Naive B cell (primary cell): ENCODE measurements around the gene CFAP251. TPM values are rescaled to one million over a fixed set of nuclear protein-coding genes. Genes with fewer than 3 reads are reported as not detected.
A peak's percentile ranks its signal among the peaks of the same experiment; 100 is the strongest.
"Not testable (repeated sequence)": the region's sequence is repeated elsewhere in the genome, so short reads cannot be mapped to it uniquely, and the experiment has no call there.

Experiments used
- ATAC-seq, 2 donors: fragments of 150-1000 bp; cut with Tn5 transposase; 2 replicates each; pipeline ENCODE4 v1.10.0; 2021; ENCODE audit warnings: low read depth in 2 of 2, mild to moderate bottlenecking in 2 of 2, moderate library complexity in 2 of 2
- DNase-seq: peaks from one replicate; pipeline ENCODE4 v3.0.0; 2022
- H3K27ac Mint-ChIP-seq, 6 donors: one replicate each; pipeline ENCODE4 v1.8.0; 2020 to 2022; ENCODE audit warnings: mild to moderate bottlenecking in 6 of 6, mixed read lengths in 6 of 6, moderate library complexity in 5 of 6, inconsistent platforms in 2 of 6
- H3K27me3 Mint-ChIP-seq, 3 donors: one replicate each; pipeline ENCODE4 v1.8.0; 2021 to 2022; ENCODE audit warnings: mixed read lengths in 3 of 3, mild to moderate bottlenecking in 1 of 3
- H3K36me3 Mint-ChIP-seq, 2 donors: one replicate each; pipeline ENCODE4 v1.8.0; 2020 to 2022; ENCODE audit warnings: mixed read lengths in 2 of 2, inconsistent platforms in 1 of 2, mild to moderate bottlenecking in 1 of 2
- H3K4me1 Mint-ChIP-seq, 3 donors: one replicate each; pipeline ENCODE4 v1.8.0; 2020 to 2022; ENCODE audit warnings: mixed read lengths in 3 of 3, inconsistent platforms in 1 of 3, mild to moderate bottlenecking in 1 of 3, moderate library complexity in 1 of 3
- H3K4me3 Mint-ChIP-seq, 8 donors: one replicate each; pipeline ENCODE4 v1.8.0; 2020 to 2022; ENCODE audit warnings: mild to moderate bottlenecking in 8 of 8, mixed read lengths in 8 of 8, moderate library complexity in 8 of 8, inconsistent platforms in 2 of 8
- H3K9me3 Mint-ChIP-seq, 7 donors: one replicate each; pipeline ENCODE4 v1.8.0; 2020 to 2022; ENCODE audit warnings: mixed read lengths in 7 of 7, mild to moderate bottlenecking in 5 of 7, inconsistent platforms in 2 of 7, moderate library complexity in 1 of 7
- polyA plus RNA-seq, 6 donors: library from polyadenylated mRNA; unstranded; fragments of 300-500 nt; fragmentation: Illumina TruSeq; gene quantifications; one replicate each; pipeline ENCODE4 v1.2.3, GENCODE V29; 2021; ENCODE audit warnings: low read depth in 6 of 6

CFAP251 gene
- polyA plus RNA-seq = under 1 TPM in 4 of 6 donors, not detected in 2; 0.26 to 0.91 (median 0.55) TPM

GRCh38 chr12:121917950-121918678 lies at the start of gene CFAP251:
Gene CFAP251, plus strand, starts transcription at chr12:121918592. Its CDS starts 2,714 bp downstream, at chr12:121921306.
- H3K4me3 Mint-ChIP-seq = peak within 1 kb of the TSS; percentile 71 to 91 (median 83)
- no peaks in the 10 kb centered on the region for H3K36me3 Mint-ChIP-seq
- peak within 1 kb of the TSS; percentile 81 to 99 (median 96) for H3K27ac Mint-ChIP-seq
- no peaks in the 10 kb centered on the region for H3K9me3 Mint-ChIP-seq
- H3K4me1 Mint-ChIP-seq = peaks cover 11 to 13% (median 12%) of the 10 kb centered on the region in 3 donors
- no peaks in the 10 kb centered on the region for H3K27me3 Mint-ChIP-seq
- ATAC-seq = peak; percentile 99
- DNase-seq = peak; percentile 94

GRCh38 chr12:121869229-121869628 lies 49.2 kb upstream of the CFAP251 start:
- not testable (repeated sequence) for H3K4me1 Mint-ChIP-seq, DNase-seq, H3K9me3 Mint-ChIP-seq, H3K4me3 Mint-ChIP-seq, H3K36me3 Mint-ChIP-seq, H3K27me3 Mint-ChIP-seq, H3K27ac Mint-ChIP-seq, ATAC-seq

- no peaks in the 10 kb centered on the region for H3K9me3 Mint-ChIP-seq
- H3K27me3 Mint-ChIP-seq = no peaks in the 10 kb centered on the region
- H3K27ac Mint-ChIP-seq = no peak overlapping the region
- H3K4me1 Mint-ChIP-seq = peaks cover 0 to 9% (median 4%) of the 10 kb centered on the region in 3 donors
- no peaks in the 10 kb centered on the region for H3K36me3 Mint-ChIP-seq
- DNase-seq (no peak), ATAC-seq (no peak)
- H3K4me3 Mint-ChIP-seq = no peak overlapping the region
Observed at GRCh38 chr12:121871467-121871866, 46.9 kb upstream of the CFAP251 start.

GRCh38 chr12:121872546-121873215 lies 45.7 kb upstream of the CFAP251 start:
- ATAC-seq (no peak), DNase-seq (no peak)
- H3K27me3 Mint-ChIP-seq = no peaks in the 10 kb centered on the region
- H3K36me3 Mint-ChIP-seq = no peaks in the 10 kb centered on the region
- H3K4me1 Mint-ChIP-seq = peaks cover 0 to 9% (median 4%) of the 10 kb centered on the region in 3 donors
- H3K4me3 Mint-ChIP-seq = no peak overlapping the region
- peak overlapping the region in 1 of 6 donors; percentile 47 for H3K27ac Mint-ChIP-seq
- no peaks in the 10 kb centered on the region for H3K9me3 Mint-ChIP-seq

GRCh38 chr12:121873216-121873569 lies 45.2 kb upstream of the CFAP251 start:
- DNase-seq (no peak), ATAC-seq (no peak)
- Mint-ChIP-seq H3K4me1 (peaks cover 0 to 9% (median 4%) of the 10 kb centered on the region in 3 donors), H3K4me3 (no peak overlapping the region), H3K36me3 (no peaks in the 10 kb centered on the region), H3K27ac (peak overlapping the region in 1 of 6 donors; percentile 66), H3K27me3 (no peaks in the 10 kb centered on the region), H3K9me3 (no peaks in the 10 kb centered on the region)

GRCh38 chr12:121874071-121874470 lies 44.3 kb upstream of the CFAP251 start:
- no peaks in the 10 kb centered on the region for H3K36me3 Mint-ChIP-seq
- ATAC-seq (no peak), DNase-seq (no peak)
- H3K9me3 Mint-ChIP-seq = no peaks in the 10 kb centered on the region
- H3K4me3 Mint-ChIP-seq = no peak overlapping the region
- no peaks in the 10 kb centered on the region for H3K27me3 Mint-ChIP-seq
- peaks cover 0 to 9% (median 4%) of the 10 kb centered on the region in 3 donors for H3K4me1 Mint-ChIP-seq
- H3K27ac Mint-ChIP-seq = peak overlapping the region in 4 of 6 donors; percentile 44 to 70 (median 59)

GRCh38 chr12:121875582-121875981 lies 42.8 kb upstream of the CFAP251 start:
- H3K9me3 Mint-ChIP-seq = no peaks in the 10 kb centered on the region
- H3K4me1 Mint-ChIP-seq = peaks cover 0 to 9% (median 4%) of the 10 kb centered on the region in 3 donors
- no peaks in the 10 kb centered on the region for H3K27me3 Mint-ChIP-seq
- H3K4me3 Mint-ChIP-seq = no peak overlapping the region
- DNase-seq (no peak), ATAC-seq (no peak)
- no peaks in the 10 kb centered on the region for H3K36me3 Mint-ChIP-seq
- H3K27ac Mint-ChIP-seq = no peak overlapping the region

- ATAC-seq, H3K4me1 Mint-ChIP-seq, H3K27me3 Mint-ChIP-seq, H3K36me3 Mint-ChIP-seq, H3K9me3 Mint-ChIP-seq, H3K4me3 Mint-ChIP-seq, DNase-seq, H3K27ac Mint-ChIP-seq: not testable (repeated sequence)
Observed at GRCh38 chr12:121876080-121876447, 42.3 kb upstream of the CFAP251 start.

- Mint-ChIP-seq H3K36me3 (no peaks in the 10 kb centered on the region), H3K27ac (no peak overlapping the region), H3K4me3 (no peak overlapping the region), H3K4me1 (peaks cover under 1 to 7% (median 1%) of the 10 kb centered on the region in 3 donors), H3K9me3 (peaks cover 0 to under 1% (median 0%) of the 10 kb centered on the region in 7 donors), H3K27me3 (peaks cover 4 to 6% (median 5%) of the 10 kb centered on the region in 3 donors)
- ATAC-seq (no peak), DNase-seq (no peak)
Observed at GRCh38 chr12:121883315-121883660, 35.1 kb upstream of the CFAP251 start.

- H3K36me3 Mint-ChIP-seq, ATAC-seq, H3K27me3 Mint-ChIP-seq, H3K4me3 Mint-ChIP-seq, DNase-seq, H3K9me3 Mint-ChIP-seq: not testable (repeated sequence)
- H3K4me1 Mint-ChIP-seq = peaks cover 10 to 25% (median 15%) of the 10 kb centered on the region in 3 donors
- peak overlapping the region in 1 of 6 donors; percentile 57 for H3K27ac Mint-ChIP-seq
Observed at GRCh38 chr12:121885129-121885528, 33.3 kb upstream of the CFAP251 start.

- ATAC-seq (no peak), DNase-seq (no peak)
- Mint-ChIP-seq H3K36me3 (no peaks in the 10 kb centered on the region), H3K27me3 (peaks cover 0 to 4% (median 0%) of the 10 kb centered on the region in 3 donors), H3K4me1 (peaks cover 14 to 29% (median 15%) of the 10 kb centered on the region in 3 donors), H3K9me3 (peaks cover 0 to 2% (median 0%) of the 10 kb centered on the region in 7 donors), H3K4me3 (peak overlapping the region; percentile 89 to 100 (median 98)), H3K27ac (peak overlapping the region; percentile 94 to 99 (median 98))
Observed at GRCh38 chr12:121888083-121888477, 30.3 kb upstream of the CFAP251 start.

- no peaks in the 10 kb centered on the region for H3K36me3 Mint-ChIP-seq
- peak within 1 kb of the TSS; percentile 94 to 99 (median 98) for H3K27ac Mint-ChIP-seq
- ATAC-seq (peak; percentile 91 to 92), DNase-seq (peak; percentile 97)
- peaks cover 0 to 2% (median 0%) of the 10 kb centered on the region in 3 donors for H3K27me3 Mint-ChIP-seq
- H3K4me1 Mint-ChIP-seq = peaks cover 18 to 30% (median 20%) of the 10 kb centered on the region in 3 donors
- H3K9me3 Mint-ChIP-seq = peaks cover 0 to 2% (median 0%) of the 10 kb centered on the region in 7 donors
- peak within 1 kb of the TSS; percentile 89 to 100 (median 98) for H3K4me3 Mint-ChIP-seq
Observed at GRCh38 chr12:121888478-121889273, 29.7 kb upstream of the CFAP251 start, which contains the start of gene PSMD9. Gene PSMD9, plus strand, starts transcription at chr12:121888790. Its CDS starts 67 bp downstream, at chr12:121888857.

GRCh38 chr12:121889274-121889624 lies 29.1 kb upstream of the CFAP251 start:
- H3K27me3 Mint-ChIP-seq = no peaks in the 10 kb centered on the region
- peaks cover 20 to 33% (median 25%) of the 10 kb centered on the region in 3 donors for H3K4me1 Mint-ChIP-seq
- H3K27ac Mint-ChIP-seq = peak overlapping the region; percentile 94 to 99 (median 98)
- peak overlapping the region; percentile 89 to 100 (median 98) for H3K4me3 Mint-ChIP-seq
- DNase-seq = no peak
- H3K9me3 Mint-ChIP-seq = peaks cover 0 to 2% (median 0%) of the 10 kb centered on the region in 7 donors
- no peak for ATAC-seq
- H3K36me3 Mint-ChIP-seq = no peaks in the 10 kb centered on the region
